GM21360 (cell line): ENCODE results near the gene KCTD18.

Experiments
- ATAC-seq: cut with Tn5 transposase; IDR thresholded peaks from one replicate; pipeline ENCODE4 v1.9.1; 2021; ENCODE audit warnings: mild to moderate bottlenecking, moderate library complexity; ENCODE audit not compliant: unreplicated experiment

The KCTD18 gene

GRCh38 chr2:200456567-200456966 is 53.3 kb downstream of the KCTD18 start:
- ATAC-seq, result no peak

GRCh38 chr2:200455958-200456421 is 53.9 kb downstream of the KCTD18 start:
- ATAC-seq, result peak; percentile 62

GRCh38 chr2:200454927-200455801 is 54.7 kb downstream of the KCTD18 start:
- peak; percentile 77 for ATAC-seq

- no peak for ATAC-seq
These were observed 55.9 kb downstream of the KCTD18 start for GRCh38 chr2:200453853-200454534.

- ATAC-seq, result no peak
These were observed 56.6 kb downstream of the KCTD18 start for GRCh38 chr2:200453142-200453852.

GRCh38 chr2:200452377-200452776 is 57.5 kb downstream of the KCTD18 start:
- no peak for ATAC-seq

GRCh38 chr2:200451511-200451910 is 58.4 kb downstream of the KCTD18 start:
- ATAC-seq, result no peak

GRCh38 chr2:200450288-200450687 is 59.6 kb downstream of the KCTD18 start:
- no peak for ATAC-seq

GRCh38 chr2:200449149-200449548 is 60.7 kb downstream of the KCTD18 start:
- ATAC-seq, result no peak

GRCh38 chr2:200448455-200448854 is 61.4 kb downstream of the KCTD18 start:
- ATAC-seq, result no peak

- no peak for ATAC-seq
These were observed 62.6 kb downstream of the KCTD18 start for GRCh38 chr2:200447139-200447855.

GRCh38 chr2:200446612-200447011 is 63.3 kb downstream of the KCTD18 start:
- ATAC-seq, result no peak

- ATAC-seq, result no peak
These were observed 64.6 kb downstream of the KCTD18 start for GRCh38 chr2:200445284-200445683.

- ATAC-seq, result no peak
These were observed 65.3 kb downstream of the KCTD18 start for GRCh38 chr2:200444530-200444929.

- ATAC-seq, result no peak
These were observed 66.0 kb downstream of the KCTD18 start for GRCh38 chr2:200443916-200444315.

- no peak for ATAC-seq
These were observed 66.5 kb downstream of the KCTD18 start for GRCh38 chr2:200443376-200443775.

GRCh38 chr2:200442471-200442870 is 67.4 kb downstream of the KCTD18 start:
- no peak for ATAC-seq

- no peak for ATAC-seq
These were observed 69.9 kb downstream of the KCTD18 start for GRCh38 chr2:200439981-200440380.
